SK-N-MC (cell line): Measurements from ENCODE around the gene TAC3.

ENCODE experiments used
- EZH2 ChIP-seq: fragments of 200-600 bp; sonication (generic); IDR thresholded peaks from one replicate; pipeline ENCODE4 v1.6.1; 2017; ENCODE audit warnings: antibody characterized with exemption
- FOXP2 ChIP-seq: optimal IDR thresholded peaks from 2 replicates; pipeline ENCODE3; 2011; ENCODE audit warnings: mild to moderate bottlenecking, moderate library complexity; ENCODE audit not compliant: insufficient read depth; ENCODE audit errors: extremely low read length, control extremely low read depth
- POLR2AphosphoS5 ChIP-seq: IDR thresholded peaks from 2 replicates; pipeline ENCODE4 v1.6.1; 2012; ENCODE audit warnings: mild to moderate bottlenecking, low read depth, low read length, borderline replicate concordance

DNA sequence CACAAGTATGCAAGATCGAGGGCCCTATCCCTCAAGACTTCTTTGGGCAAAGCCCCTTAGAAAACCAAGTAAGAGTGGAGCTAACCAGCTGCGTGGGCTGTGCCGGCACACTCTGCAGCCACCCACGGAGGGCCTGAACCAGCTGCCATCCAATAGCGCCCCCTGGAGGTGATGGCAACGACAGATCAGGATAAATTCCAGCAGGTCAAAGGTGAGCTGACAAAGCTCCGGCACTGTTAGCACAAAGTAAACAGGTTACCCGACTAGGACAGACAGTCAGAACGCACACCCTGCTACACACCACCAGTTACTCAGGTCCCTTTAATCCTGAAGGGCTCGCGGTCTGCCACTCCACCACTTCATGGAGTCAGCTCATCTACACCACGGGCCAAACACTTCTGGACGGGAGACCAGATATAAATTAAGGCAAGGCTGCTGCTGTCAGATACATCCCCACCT lies 14.9 kb downstream of the TAC3 start:
- TF ChIP-seq EZH2 (no peak), POLR2AphosphoS5 (no peak), FOXP2 (no peak)
